HFF-Myc (cell line): ENCODE results near the gene KDR.

Source experiments
- DNase-seq: peaks from one replicate; pipeline ENCODE4 v3.0.0-alpha.2; 2011; ENCODE audit warnings: low read depth; ENCODE audit errors: extremely low read depth
- H3K4me3 ChIP-seq: replicated peaks from 2 replicates; pipeline ENCODE4 v1.5.1; 2011; ENCODE audit warnings: low read depth, mild to moderate bottlenecking, control low read depth, low read length
- CTCF ChIP-seq: IDR thresholded peaks from 2 replicates; pipeline ENCODE4 v1.5.1; 2012; ENCODE audit warnings: mild to moderate bottlenecking, low read depth, low read length, control low read depth; ENCODE audit errors: missing control alignments

Gene KDR

GRCh38 chr4:55161739-55162138 is 36.3 kb upstream of the KDR start:
- TF ChIP-seq CTCF = no peak

GRCh38 chr4:55159851-55160250 is 34.5 kb upstream of the KDR start:
- TF ChIP-seq CTCF = no peak
- no peak for DNase-seq
- H3K4me3 ChIP-seq = no peak overlapping the region

More at GRCh38 chr4:55161739-55162138, 36.3 kb upstream of the KDR start:
- H3K4me3 ChIP-seq = no peak overlapping the region
- DNase-seq = no peak

GRCh38 chr4:55158957-55159356 is 33.6 kb upstream of the KDR start:
- no peak for TF ChIP-seq CTCF
- DNase-seq = no peak
- no peak overlapping the region for H3K4me3 ChIP-seq

GRCh38 chr4:55157559-55158277 is 32.3 kb upstream of the KDR start:
- no peak for DNase-seq
- H3K4me3 ChIP-seq = no peak overlapping the region
- no peak for TF ChIP-seq CTCF

GRCh38 chr4:55154933-55155332 is 29.5 kb upstream of the KDR start:
- H3K4me3 ChIP-seq = no peak overlapping the region
- TF ChIP-seq CTCF = no peak
- DNase-seq = no peak

- no peak for TF ChIP-seq CTCF
- DNase-seq = no peak
- H3K4me3 ChIP-seq = no peak overlapping the region
Observed at GRCh38 chr4:55154290-55154880, 29.0 kb upstream of the KDR start.
